Parathyroid adenoma (tissue), 2 donors: ENCODE measurements around the gene ADPRH.

Source experiments
- H2AFZ ChIP-seq: fragments of 300-600 bp; sonication (generic); one replicate; pipeline ENCODE4 v1.7.0; 2017; ENCODE audit warnings: antibody characterized with exemption, mild to moderate bottlenecking
- H3K27ac ChIP-seq: fragments of 300-600 bp; sonication (generic); one replicate; pipeline ENCODE4 v1.7.0; 2017
- H3K27me3 ChIP-seq: fragments of 300-600 bp; sonication (generic); one replicate; pipeline ENCODE4 v1.7.0; 2017; ENCODE audit warnings: low read length; ENCODE audit not compliant: control insufficient read depth, insufficient read depth
- H3K36me3 ChIP-seq: fragments of 300-600 bp; sonication (generic); one replicate; pipeline ENCODE4 v1.7.0; 2017; ENCODE audit warnings: low read length; ENCODE audit not compliant: control insufficient read depth, insufficient read depth
- H3K4me1 ChIP-seq: fragments of 300-600 bp; sonication (generic); one replicate; pipeline ENCODE4 v1.7.0; 2017; ENCODE audit warnings: control low read depth
- H3K4me2 ChIP-seq: fragments of 300-600 bp; sonication (generic); one replicate; pipeline ENCODE4 v1.7.0; 2017; ENCODE audit warnings: low read length
- H3K4me3 ChIP-seq: fragments of 300-600 bp; sonication (generic); one replicate; pipeline ENCODE4 v1.7.0; 2017; ENCODE audit warnings: low read depth, low read length
- H3K79me2 ChIP-seq: fragments of 300-600 bp; sonication (generic); one replicate; pipeline ENCODE4 v1.7.0; 2017; ENCODE audit warnings: control low read depth
- H3K9ac ChIP-seq: fragments of 300-600 bp; sonication (generic); one replicate; pipeline ENCODE4 v1.7.0; 2017; ENCODE audit warnings: mild to moderate bottlenecking
- H3K9me3 ChIP-seq: fragments of 300-600 bp; sonication (generic); one replicate; pipeline ENCODE4 v1.7.0; 2017; ENCODE audit warnings: low read length; ENCODE audit not compliant: control insufficient read depth
- TF ChIP-seq, protein P1 (sequence below): fragments of 300-600 bp; sonication (generic); IDR thresholded peaks from one replicate; pipeline ENCODE4 v1.7.0; 2017; ENCODE audit warnings: antibody characterized with exemption, mild to moderate bottlenecking
- donor health status: primary hyperparathyroidism.

The ADPRH gene

DNA sequence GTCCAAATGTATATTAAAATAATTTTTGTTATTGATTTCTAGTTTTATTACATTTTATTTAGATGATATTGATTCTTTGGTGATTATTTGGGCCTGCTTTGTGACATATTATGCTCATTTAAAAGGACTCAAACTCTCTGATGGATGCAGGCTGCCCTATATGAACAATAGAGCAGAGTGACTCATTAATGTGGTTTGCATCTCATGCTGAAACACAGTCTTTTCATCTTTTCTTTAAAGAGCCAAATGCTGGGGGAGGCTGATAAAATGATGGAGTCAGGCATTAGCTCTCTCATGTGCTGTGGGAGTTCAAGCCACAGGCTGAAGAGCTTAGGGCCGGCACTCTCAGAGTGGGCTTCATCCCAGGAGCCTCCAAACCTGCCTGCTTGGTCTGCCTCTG, 25.6 kb downstream of the ADPRH start:
- no peaks in the 10 kb centered on the region for H3K27me3 ChIP-seq
- TF ChIP-seq, protein P1, sequence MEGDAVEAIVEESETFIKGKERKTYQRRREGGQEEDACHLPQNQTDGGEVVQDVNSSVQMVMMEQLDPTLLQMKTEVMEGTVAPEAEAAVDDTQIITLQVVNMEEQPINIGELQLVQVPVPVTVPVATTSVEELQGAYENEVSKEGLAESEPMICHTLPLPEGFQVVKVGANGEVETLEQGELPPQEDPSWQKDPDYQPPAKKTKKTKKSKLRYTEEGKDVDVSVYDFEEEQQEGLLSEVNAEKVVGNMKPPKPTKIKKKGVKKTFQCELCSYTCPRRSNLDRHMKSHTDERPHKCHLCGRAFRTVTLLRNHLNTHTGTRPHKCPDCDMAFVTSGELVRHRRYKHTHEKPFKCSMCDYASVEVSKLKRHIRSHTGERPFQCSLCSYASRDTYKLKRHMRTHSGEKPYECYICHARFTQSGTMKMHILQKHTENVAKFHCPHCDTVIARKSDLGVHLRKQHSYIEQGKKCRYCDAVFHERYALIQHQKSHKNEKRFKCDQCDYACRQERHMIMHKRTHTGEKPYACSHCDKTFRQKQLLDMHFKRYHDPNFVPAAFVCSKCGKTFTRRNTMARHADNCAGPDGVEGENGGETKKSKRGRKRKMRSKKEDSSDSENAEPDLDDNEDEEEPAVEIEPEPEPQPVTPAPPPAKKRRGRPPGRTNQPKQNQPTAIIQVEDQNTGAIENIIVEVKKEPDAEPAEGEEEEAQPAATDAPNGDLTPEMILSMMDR: no peak
- H2AFZ ChIP-seq: no peak overlapping the region
- H3K4me2 ChIP-seq: no peak overlapping the region
- H3K9ac ChIP-seq: no peak overlapping the region
- H3K4me3 ChIP-seq: no peak overlapping the region
- H3K9me3 ChIP-seq: no peaks in the 10 kb centered on the region
- H3K27ac ChIP-seq: no peak overlapping the region
- peaks cover 22% of the 10 kb centered on the region for H3K4me1 ChIP-seq
- no peaks in the 10 kb centered on the region for H3K79me2 ChIP-seq
- H3K36me3 ChIP-seq: no peaks in the 10 kb centered on the region

- H3K4me3 ChIP-seq: no peak overlapping the region
- no peak overlapping the region for H3K9ac ChIP-seq
- TF ChIP-seq, protein P1: no peak
- H3K9me3 ChIP-seq: no peaks in the 10 kb centered on the region
- no peak overlapping the region for H3K27ac ChIP-seq
- no peak overlapping the region for H2AFZ ChIP-seq
- no peak overlapping the region for H3K4me2 ChIP-seq
- H3K36me3 ChIP-seq: no peaks in the 10 kb centered on the region
- no peaks in the 10 kb centered on the region for H3K27me3 ChIP-seq
- no peaks in the 10 kb centered on the region for H3K4me1 ChIP-seq
- H3K79me2 ChIP-seq: no peaks in the 10 kb centered on the region
These were observed 29.2 kb downstream of the ADPRH start for GRCh38 chr3:119608405-119609000.

- no peak overlapping the region for H3K27ac ChIP-seq
- H3K79me2 ChIP-seq: no peaks in the 10 kb centered on the region
- no peaks in the 10 kb centered on the region for H3K4me1 ChIP-seq
- H2AFZ ChIP-seq: peak overlapping the region; percentile 45
- H3K4me3 ChIP-seq: no peak overlapping the region
- H3K9ac ChIP-seq: no peak overlapping the region
- H3K9me3 ChIP-seq: no peaks in the 10 kb centered on the region
- H3K4me2 ChIP-seq: no peak overlapping the region
- no peaks in the 10 kb centered on the region for H3K27me3 ChIP-seq
- no peaks in the 10 kb centered on the region for H3K36me3 ChIP-seq
- TF ChIP-seq, protein P1: no peak
These were observed 30.0 kb downstream of the ADPRH start for GRCh38 chr3:119609301-119609700.

- Histone ChIP-seq H2AFZ (no peak overlapping the region), H3K27me3 (no peaks in the 10 kb centered on the region), H3K27ac (no peak overlapping the region), H3K36me3 (no peaks in the 10 kb centered on the region), H3K9me3 (no peaks in the 10 kb centered on the region), H3K79me2 (no peaks in the 10 kb centered on the region), H3K4me3 (no peak overlapping the region), H3K9ac (no peak overlapping the region), H3K4me1 (no peaks in the 10 kb centered on the region), H3K4me2 (no peak overlapping the region)
- TF ChIP-seq, protein P1: no peak
These were observed 32.4 kb downstream of the ADPRH start for GRCh38 chr3:119611664-119612063.

DNA sequence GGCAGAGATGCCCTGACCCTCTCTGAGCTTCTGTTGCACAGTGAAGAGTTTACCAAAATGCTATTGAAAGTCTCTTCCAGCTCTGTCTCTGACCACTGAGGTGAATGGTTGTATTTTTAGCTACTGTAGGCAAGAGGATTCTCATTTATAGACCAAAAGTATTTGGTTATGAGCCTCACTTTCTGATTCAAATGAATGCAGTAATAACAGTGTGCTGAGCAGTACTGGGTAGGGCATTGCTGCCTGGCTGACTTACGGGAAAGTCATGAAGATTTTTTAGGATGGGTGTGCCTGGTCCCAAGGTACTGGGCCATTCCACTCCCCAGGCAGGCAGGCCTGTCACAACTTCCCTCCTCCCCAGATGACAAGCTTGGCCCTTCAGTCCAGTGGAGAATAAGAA, 33.9 kb downstream of the ADPRH start:
- H3K4me2 ChIP-seq: no peak overlapping the region
- TF ChIP-seq, protein P1: no peak

More for the DNA sequence above, 33.9 kb downstream of the ADPRH start:
- Histone ChIP-seq H3K9me3 (no peaks in the 10 kb centered on the region), H3K79me2 (no peaks in the 10 kb centered on the region), H2AFZ (no peak overlapping the region), H3K4me1 (peaks cover 13% of the 10 kb centered on the region), H3K27ac (no peak overlapping the region), H3K27me3 (no peaks in the 10 kb centered on the region), H3K36me3 (no peaks in the 10 kb centered on the region), H3K9ac (no peak overlapping the region), H3K4me3 (no peak overlapping the region)
